Left ventricle myocardium inferior (tissue), 1 donor: ENCODE results near the gene CYB5B. TPM values are rescaled to one million over a fixed set of nuclear protein-coding genes. Genes with fewer than 3 reads are reported as not detected.

Experiments used
- DNase-seq: peaks from one replicate; pipeline ENCODE4 v3.0.0-alpha.2; 2020
- H3K27ac ChIP-seq: fragments of 200-600 bp; replicated peaks from 2 replicates; pipeline ENCODE4 v1.8.0; 2021
- H3K27me3 ChIP-seq: fragments of 200-600 bp; 2 replicates; pipeline ENCODE4 v1.8.0; 2021; ENCODE audit warnings: low read depth
- H3K36me3 ChIP-seq: fragments of 200-600 bp; 2 replicates; pipeline ENCODE4 v1.8.0; 2021
- H3K4me1 ChIP-seq: fragments of 200-600 bp; 2 replicates; pipeline ENCODE4 v1.8.0; 2021
- H3K4me3 ChIP-seq: fragments of 200-600 bp; 2 replicates; pipeline ENCODE4 v1.8.0; 2021; ENCODE audit warnings: mild to moderate bottlenecking, moderate library complexity
- H3K9me3 ChIP-seq: fragments of 200-600 bp; replicated peaks from 2 replicates; pipeline ENCODE4 v1.8.0; 2021
- CTCF ChIP-seq: fragments of 200-600 bp; IDR thresholded peaks from 2 replicates; pipeline ENCODE4 v1.8.0; 2021; ENCODE audit warnings: antibody characterized with exemption, mild to moderate bottlenecking, borderline replicate concordance
- intact Hi-C: fragments of 100-400 bp; cut with micrococcal nuclease; formaldehyde crosslinking; loops from one replicate; pipeline ENCODE4 v1.11.0; 2022
- total RNA-seq: library from RNA; stranded (reverse); fragmentation: NEBNext Ultra II Directional; extraction: Animal tissue kit (Norgen Biotek cat#: 25700); gene quantifications from one replicate; pipeline ENCODE4 v1.2.1, GENCODE V29; 2021
- donor health status: DM: no; HTN: yes; CAD: no; lungs with severe emphysema.

Gene CYB5B
- total RNA-seq, 1 donor from 2014 or later: 69.0 TPM

- no peaks in the 10 kb centered on the region for H3K27me3 ChIP-seq
- peaks cover 5% of the 10 kb centered on the region for H3K9me3 ChIP-seq
- intact Hi-C loops: loop anchor here (10.0 kb wide), 1 partner anchor 134 kb away; no protein-coding TSS in a partner anchor
- no peak overlapping the region for H3K4me3 ChIP-seq
- DNase-seq: no peak
- H3K36me3 ChIP-seq: no peaks in the 10 kb centered on the region
- peak overlapping the region; percentile 16 for H3K27ac ChIP-seq
- no peak for TF ChIP-seq CTCF
- H3K4me1 ChIP-seq: no peaks in the 10 kb centered on the region
These were observed 66.4 kb downstream of the CYB5B start for GRCh38 chr16:69490707-69491324.

- Histone ChIP-seq H3K27ac (peak overlapping the region; percentile 77), H3K9me3 (peaks cover 5% of the 10 kb centered on the region), H3K36me3 (no peaks in the 10 kb centered on the region), H3K27me3 (no peaks in the 10 kb centered on the region), H3K4me1 (peaks cover 7% of the 10 kb centered on the region), H3K4me3 (no peak overlapping the region)
- peak; percentile 31 for TF ChIP-seq CTCF
- DNase-seq: no peak
- intact Hi-C loops: loop anchor here (10.0 kb wide), 1 partner anchor 130 kb away; no protein-coding TSS in a partner anchor
These were observed 70.6 kb downstream of the CYB5B start for GRCh38 chr16:69494991-69495392.

GRCh38 chr16:69495821-69496220, 71.4 kb downstream of the CYB5B start:
- peak; percentile 51 for DNase-seq
- H3K36me3 ChIP-seq: no peaks in the 10 kb centered on the region
- peaks cover 7% of the 10 kb centered on the region for H3K4me1 ChIP-seq
- peaks cover 5% of the 10 kb centered on the region for H3K9me3 ChIP-seq
- no peaks in the 10 kb centered on the region for H3K27me3 ChIP-seq
- TF ChIP-seq CTCF: no peak
- no peak overlapping the region for H3K4me3 ChIP-seq
- intact Hi-C loops: loop anchor here (10.0 kb wide), 1 partner anchor 129 kb away; no protein-coding TSS in a partner anchor
- peak overlapping the region; percentile 77 for H3K27ac ChIP-seq

- Histone ChIP-seq H3K9me3 (peaks cover 5% of the 10 kb centered on the region), H3K4me1 (peaks cover 7% of the 10 kb centered on the region), H3K27me3 (no peaks in the 10 kb centered on the region), H3K36me3 (no peaks in the 10 kb centered on the region), H3K27ac (peak overlapping the region; percentile 77), H3K4me3 (no peak overlapping the region)
- TF ChIP-seq CTCF: no peak
- no peak for DNase-seq
- intact Hi-C loops: loop anchor here (10.0 kb wide), 1 partner anchor 128 kb away; no protein-coding TSS in a partner anchor
These were observed 72.0 kb downstream of the CYB5B start for GRCh38 chr16:69496376-69496775.

GRCh38 chr16:69496896-69497295, 72.5 kb downstream of the CYB5B start:
- Histone ChIP-seq H3K4me3 (no peak overlapping the region), H3K27me3 (no peaks in the 10 kb centered on the region), H3K27ac (no peak overlapping the region), H3K4me1 (peaks cover 7% of the 10 kb centered on the region), H3K9me3 (peaks cover 5% of the 10 kb centered on the region), H3K36me3 (no peaks in the 10 kb centered on the region)
- intact Hi-C loops: loop anchor here (10.0 kb wide), 1 partner anchor 128 kb away; no protein-coding TSS in a partner anchor
- TF ChIP-seq CTCF: no peak
- no peak for DNase-seq
